Astrocyte (in vitro differentiated cells and primary cell): ENCODE measurements around the gene CASK. TPM values are rescaled to one million over a fixed set of nuclear protein-coding genes. Genes with fewer than 3 reads are reported as not detected.

ENCODE experiments used
- DNase-seq: peaks from one replicate; pipeline ENCODE4 v3.0.0-alpha.2; 2010; ENCODE audit warnings: low read depth
- FAIRE-seq: peaks from 2 replicates; lab custom pipeline; 2011; peaks lifted over from hg19 to GRCh38; lab: Jason Lieb, UNC
- H2AFZ ChIP-seq: 2 replicates; pipeline ENCODE4 v1.6.0; 2012; ENCODE audit warnings: low read depth, low read length, inconsistent platforms
- H3K27ac ChIP-seq: 2 replicates; pipeline ENCODE4 v1.5.1; 2011; ENCODE audit warnings: low read depth, low read length, inconsistent platforms
- H3K27me3 ChIP-seq: 2 replicates; pipeline ENCODE4 v1.6.0; 2011; ENCODE audit warnings: low read length, inconsistent platforms; ENCODE audit not compliant: insufficient read depth
- H3K36me3 ChIP-seq: 2 replicates; pipeline ENCODE4 v1.5.1; 2011; ENCODE audit warnings: low read length, inconsistent platforms; ENCODE audit not compliant: insufficient read depth
- H3K4me1 ChIP-seq: 2 replicates; pipeline ENCODE4 v1.5.1; 2011; ENCODE audit warnings: low read length, inconsistent platforms; ENCODE audit not compliant: insufficient read depth
- H3K4me2 ChIP-seq: 2 replicates; pipeline ENCODE4 v1.6.0; 2012; ENCODE audit warnings: low read length, inconsistent platforms
- H3K4me3 ChIP-seq: 2 replicates; pipeline ENCODE4 v1.5.1; 2011; ENCODE audit warnings: low read depth, mild to moderate bottlenecking, low read length, inconsistent platforms; ENCODE audit not compliant: insufficient read depth
- H3K79me2 ChIP-seq: 2 replicates; pipeline ENCODE4 v1.6.0; 2012; ENCODE audit warnings: mild to moderate bottlenecking, low read length, inconsistent platforms; ENCODE audit not compliant: insufficient read depth
- H3K9ac ChIP-seq: 2 replicates; pipeline ENCODE4 v1.6.0; 2012; ENCODE audit warnings: mild to moderate bottlenecking, low read length, inconsistent platforms
- H3K9me3 ChIP-seq: 2 replicates; pipeline ENCODE4 v1.5.1; 2012; ENCODE audit warnings: low read depth, mild to moderate bottlenecking, low read length, inconsistent platforms; ENCODE audit not compliant: insufficient read depth
- H4K20me1 ChIP-seq: 2 replicates; pipeline ENCODE4 v1.6.0; 2012; ENCODE audit warnings: low read length, inconsistent platforms; ENCODE audit not compliant: insufficient read depth
- H3K27ac Mint-ChIP-seq: one replicate; pipeline ENCODE4 v1.8.0; 2021; ENCODE audit warnings: mild to moderate bottlenecking, mixed read lengths; ENCODE audit not compliant: unreplicated experiment
- H3K27me3 Mint-ChIP-seq: one replicate; pipeline ENCODE4 v1.8.0; 2021; ENCODE audit warnings: low read depth, mixed read lengths; ENCODE audit not compliant: unreplicated experiment
- H3K36me3 Mint-ChIP-seq: one replicate; pipeline ENCODE4 v1.8.0; 2021; ENCODE audit warnings: low read depth, mixed read lengths; ENCODE audit not compliant: unreplicated experiment
- H3K4me1 Mint-ChIP-seq: one replicate; pipeline ENCODE4 v1.8.0; 2021; ENCODE audit warnings: low read depth, mixed read lengths; ENCODE audit not compliant: unreplicated experiment
- H3K4me3 Mint-ChIP-seq: one replicate; pipeline ENCODE4 v1.8.0; 2021; ENCODE audit warnings: mild to moderate bottlenecking, moderate library complexity, mixed read lengths; ENCODE audit not compliant: unreplicated experiment
- H3K9me3 Mint-ChIP-seq: one replicate; pipeline ENCODE4 v1.8.0; 2021; ENCODE audit warnings: mild to moderate bottlenecking, mixed read lengths; ENCODE audit not compliant: unreplicated experiment
- CTCF ChIP-seq: IDR thresholded peaks from 2 replicates; pipeline ENCODE4 v1.5.1; 2011; ENCODE audit warnings: low read depth, mild to moderate bottlenecking, inconsistent platforms, low read length, moderate library complexity; ENCODE audit not compliant: insufficient read depth
- EZH2 ChIP-seq: IDR thresholded peaks from 2 replicates; pipeline ENCODE4 v1.6.1; 2012; ENCODE audit warnings: mild to moderate bottlenecking, low read length, inconsistent platforms; ENCODE audit not compliant: insufficient read depth
- total RNA-seq: library from RNA; stranded (reverse); gene quantifications from 2 replicates; pipeline ENCODE4 v1.2.1, GENCODE V29; 2021

CASK gene
- total RNA-seq, 1 donor from 2014 or later = 99.3 TPM

GRCh38 chrX:41602816-41603345 lies 320.5 kb downstream of the CASK start:
- Histone ChIP-seq H3K9me3 (no peaks in the 10 kb centered on the region), H3K4me2 (no peak overlapping the region), H3K27ac (no peak overlapping the region), H3K9ac (no peak overlapping the region), H3K4me3 (no peak overlapping the region), H3K79me2 (no peaks in the 10 kb centered on the region), H2AFZ (no peak overlapping the region), H4K20me1 (no peaks in the 10 kb centered on the region), H3K4me1 (peaks cover 6% of the 10 kb centered on the region), H3K27me3 (no peaks in the 10 kb centered on the region), H3K36me3 (no peaks in the 10 kb centered on the region)
- Mint-ChIP-seq H3K9me3 (no peaks in the 10 kb centered on the region), H3K27ac (no peak overlapping the region), H3K4me3 (no peak overlapping the region), H3K36me3 (no peaks in the 10 kb centered on the region), H3K4me1 (peaks cover 14% of the 10 kb centered on the region), H3K27me3 (no peaks in the 10 kb centered on the region)
- no peak for TF ChIP-seq CTCF
- TF ChIP-seq EZH2 = no peak
- DNase-seq (no peak), FAIRE-seq (peak; percentile 99)

GRCh38 chrX:41600291-41600690 lies 323.1 kb downstream of the CASK start:
- Histone ChIP-seq H4K20me1 (no peaks in the 10 kb centered on the region), H3K36me3 (no peaks in the 10 kb centered on the region), H3K4me2 (no peak overlapping the region), H3K4me3 (no peak overlapping the region), H3K9ac (no peak overlapping the region), H3K27me3 (no peaks in the 10 kb centered on the region), H3K27ac (no peak overlapping the region), H3K4me1 (peaks cover 6% of the 10 kb centered on the region), H3K9me3 (no peaks in the 10 kb centered on the region), H2AFZ (no peak overlapping the region), H3K79me2 (no peaks in the 10 kb centered on the region)
- peak; percentile 97 for FAIRE-seq
- H3K9me3 Mint-ChIP-seq = no peaks in the 10 kb centered on the region
- H3K27ac Mint-ChIP-seq = peak overlapping the region; percentile 83
- H3K4me3 Mint-ChIP-seq = no peak overlapping the region
- no peaks in the 10 kb centered on the region for H3K36me3 Mint-ChIP-seq
- no peaks in the 10 kb centered on the region for H3K27me3 Mint-ChIP-seq
- peak; percentile 83 for DNase-seq
- H3K4me1 Mint-ChIP-seq = peaks cover 23% of the 10 kb centered on the region
- TF ChIP-seq EZH2 (no peak), CTCF (no peak)

DNA sequence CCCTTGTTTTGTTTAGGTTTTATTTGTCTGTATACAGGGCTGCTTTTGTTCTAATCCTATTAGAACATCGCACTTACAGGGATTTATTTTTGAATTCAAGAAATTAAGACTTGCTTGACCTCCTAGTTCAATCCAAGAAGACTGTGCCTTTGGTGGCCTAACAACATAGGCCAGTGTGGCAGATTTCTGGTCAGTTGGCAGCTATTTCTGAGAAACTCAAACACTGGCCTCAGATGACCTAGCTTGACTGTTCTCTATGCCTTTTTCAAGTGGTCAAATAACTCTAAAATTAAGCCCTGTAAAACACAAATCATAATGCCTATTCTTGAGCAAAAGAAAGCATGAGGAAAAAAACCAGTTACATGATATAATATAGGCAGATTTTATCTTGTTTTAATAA lies 323.8 kb downstream of the CASK start:
- Histone ChIP-seq H3K4me1 (peaks cover 6% of the 10 kb centered on the region), H2AFZ (no peak overlapping the region), H3K79me2 (no peaks in the 10 kb centered on the region), H3K27me3 (no peaks in the 10 kb centered on the region), H3K4me2 (no peak overlapping the region), H3K27ac (peak overlapping the region; percentile 19), H3K9ac (no peak overlapping the region), H3K4me3 (no peak overlapping the region), H3K9me3 (no peaks in the 10 kb centered on the region), H3K36me3 (no peaks in the 10 kb centered on the region), H4K20me1 (no peaks in the 10 kb centered on the region)
- no peaks in the 10 kb centered on the region for H3K36me3 Mint-ChIP-seq
- H3K27me3 Mint-ChIP-seq = no peaks in the 10 kb centered on the region
- peak; percentile 91 for FAIRE-seq
- TF ChIP-seq EZH2 = no peak
- no peak for TF ChIP-seq CTCF
- no peak overlapping the region for H3K4me3 Mint-ChIP-seq
- peak overlapping the region; percentile 62 for H3K27ac Mint-ChIP-seq
- peaks cover 23% of the 10 kb centered on the region for H3K4me1 Mint-ChIP-seq
- H3K9me3 Mint-ChIP-seq = no peaks in the 10 kb centered on the region
- no peak for DNase-seq
